Measurements from ENCODE around the gene SEZ6. TPM values are rescaled to one million over a fixed set of nuclear protein-coding genes. Genes with fewer than 3 reads are reported as not detected.

Gene SEZ6
- total RNA-seq, 2 donors from 2014 or later: 0.35 TPM; not detected in 1

DNA sequence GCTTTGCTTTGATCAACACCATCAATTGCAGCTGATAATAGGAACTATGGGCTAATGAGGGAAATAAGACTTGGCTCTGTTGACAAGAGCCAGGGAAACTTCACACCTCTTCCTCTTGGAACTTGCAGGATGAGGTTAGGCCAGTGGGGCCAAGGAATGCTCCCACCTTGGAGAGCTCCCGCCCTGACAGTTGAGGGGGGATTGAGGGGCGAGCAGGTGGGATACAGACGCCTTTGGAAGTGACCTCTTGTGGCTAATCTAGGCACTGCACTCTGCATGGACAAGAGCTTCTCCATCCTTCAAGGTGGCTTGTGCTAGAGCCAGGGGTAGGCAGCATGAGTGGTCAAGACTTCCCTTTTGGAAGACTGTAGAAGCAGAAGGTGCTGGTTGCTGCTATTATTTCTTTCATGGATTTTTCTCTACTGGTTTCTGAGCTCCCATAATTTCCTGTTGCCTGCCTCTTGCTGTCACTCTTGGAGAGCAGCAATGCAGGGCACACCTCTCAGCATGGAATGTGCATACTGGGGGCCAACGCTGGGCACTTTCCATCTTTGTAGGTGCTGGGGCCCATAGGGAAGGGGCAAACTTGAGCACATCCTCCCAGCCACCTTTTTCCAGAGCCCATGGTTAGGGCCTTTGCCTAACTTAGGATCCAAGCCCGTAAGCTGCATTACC is 52.3 kb downstream of the SEZ6 start:
- TF ChIP-seq, protein P1, sequence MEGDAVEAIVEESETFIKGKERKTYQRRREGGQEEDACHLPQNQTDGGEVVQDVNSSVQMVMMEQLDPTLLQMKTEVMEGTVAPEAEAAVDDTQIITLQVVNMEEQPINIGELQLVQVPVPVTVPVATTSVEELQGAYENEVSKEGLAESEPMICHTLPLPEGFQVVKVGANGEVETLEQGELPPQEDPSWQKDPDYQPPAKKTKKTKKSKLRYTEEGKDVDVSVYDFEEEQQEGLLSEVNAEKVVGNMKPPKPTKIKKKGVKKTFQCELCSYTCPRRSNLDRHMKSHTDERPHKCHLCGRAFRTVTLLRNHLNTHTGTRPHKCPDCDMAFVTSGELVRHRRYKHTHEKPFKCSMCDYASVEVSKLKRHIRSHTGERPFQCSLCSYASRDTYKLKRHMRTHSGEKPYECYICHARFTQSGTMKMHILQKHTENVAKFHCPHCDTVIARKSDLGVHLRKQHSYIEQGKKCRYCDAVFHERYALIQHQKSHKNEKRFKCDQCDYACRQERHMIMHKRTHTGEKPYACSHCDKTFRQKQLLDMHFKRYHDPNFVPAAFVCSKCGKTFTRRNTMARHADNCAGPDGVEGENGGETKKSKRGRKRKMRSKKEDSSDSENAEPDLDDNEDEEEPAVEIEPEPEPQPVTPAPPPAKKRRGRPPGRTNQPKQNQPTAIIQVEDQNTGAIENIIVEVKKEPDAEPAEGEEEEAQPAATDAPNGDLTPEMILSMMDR (IDR thresholded peaks at IDR 0.05): peak; percentile 88
- DNase-seq (ENCODE audit: low spot score): no peak
- Histone ChIP-seq H3K4me1 (peaks cover 0 to 19% of the 10 kb centered on the region in 2 donors), H3K9me3 (no peaks in the 10 kb centered on the region), H3K4me3 (no peak overlapping the region), H3K27me3 (no peaks in the 10 kb centered on the region), H3K36me3 (no peaks in the 10 kb centered on the region), H3K27ac (no peak overlapping the region)

- H3K27me3 ChIP-seq: no peaks in the 10 kb centered on the region
- H3K4me1 ChIP-seq: peaks cover 0 to 32% of the 10 kb centered on the region in 2 donors
- TF ChIP-seq, protein P1 (IDR thresholded peaks at IDR 0.05): no peak
- H3K9me3 ChIP-seq: no peaks in the 10 kb centered on the region
- H3K36me3 ChIP-seq: no peaks in the 10 kb centered on the region
- H3K27ac ChIP-seq: peak overlapping the region; percentile 98 to 99
- H3K4me3 ChIP-seq: peak overlapping the region; percentile 59 to 98
- DNase-seq (ENCODE audit: low spot score): peak; percentile 99
Observed at GRCh38 chr17:28951991-28952975, 53.5 kb downstream of the SEZ6 start.

DNA sequence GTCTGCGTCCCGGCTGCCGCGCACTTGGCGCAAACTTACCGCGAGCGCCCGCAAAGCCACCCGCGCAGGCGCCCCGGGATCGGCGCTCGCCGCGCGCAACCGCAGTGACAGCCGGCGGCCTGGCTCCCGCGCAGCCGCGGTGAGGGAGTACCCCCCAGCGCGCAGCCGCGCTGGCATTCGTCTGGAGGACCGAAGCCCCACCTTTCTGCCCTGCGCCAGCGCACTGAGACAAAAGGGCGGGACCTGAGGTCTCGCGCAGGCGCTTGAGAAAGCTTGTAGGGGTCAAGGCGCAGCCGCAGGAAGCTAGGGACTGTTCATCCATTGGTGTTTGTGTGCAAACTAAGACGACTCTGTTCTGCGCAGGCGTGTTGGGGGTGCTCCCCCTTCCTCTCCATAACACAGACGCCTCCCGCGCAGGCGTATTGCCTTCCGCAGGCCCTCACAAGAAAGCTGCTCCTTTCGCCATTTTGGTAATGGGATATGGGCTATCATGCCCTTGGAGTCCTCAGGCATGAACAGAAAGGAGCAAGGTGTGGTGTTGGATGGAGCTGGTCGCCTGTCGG is 54.3 kb downstream of the SEZ6 start, which contains the start of gene PHF12:
TSS of gene PHF12 (minus strand) at position 91 of the 563 bp plus-strand sequence. CDS start 558 bp downstream, outside the sequence.
- DNase-seq (ENCODE audit: low spot score): peak; percentile 100
- Histone ChIP-seq H3K4me1 (peaks cover 0 to 40% of the 10 kb centered on the region in 2 donors), H3K27me3 (no peaks in the 10 kb centered on the region), H3K27ac (peak within 1 kb of the TSS; percentile 98 to 99), H3K9me3 (no peaks in the 10 kb centered on the region), H3K36me3 (no peaks in the 10 kb centered on the region), H3K4me3 (peak within 1 kb of the TSS; percentile 93 to 98)
- TF ChIP-seq, protein P1 (IDR thresholded peaks at IDR 0.05): no peak

GRCh38 chr17:28950752-28951427 is 54.9 kb downstream of the SEZ6 start:
- Histone ChIP-seq H3K4me1 (peaks cover 0 to 46% of the 10 kb centered on the region in 2 donors), H3K27ac (peak overlapping the region; percentile 91 to 95), H3K4me3 (peak overlapping the region; percentile 93 to 98), H3K36me3 (no peaks in the 10 kb centered on the region), H3K9me3 (no peaks in the 10 kb centered on the region), H3K27me3 (no peaks in the 10 kb centered on the region)
- TF ChIP-seq, protein P1 (IDR thresholded peaks at IDR 0.05): no peak
- DNase-seq (ENCODE audit: low spot score): no peak
